ENCODE measurements around the gene SMPD3.
A peak's percentile ranks its signal among the peaks of the same experiment; 100 is the strongest.

SMPD3 gene

DNA sequence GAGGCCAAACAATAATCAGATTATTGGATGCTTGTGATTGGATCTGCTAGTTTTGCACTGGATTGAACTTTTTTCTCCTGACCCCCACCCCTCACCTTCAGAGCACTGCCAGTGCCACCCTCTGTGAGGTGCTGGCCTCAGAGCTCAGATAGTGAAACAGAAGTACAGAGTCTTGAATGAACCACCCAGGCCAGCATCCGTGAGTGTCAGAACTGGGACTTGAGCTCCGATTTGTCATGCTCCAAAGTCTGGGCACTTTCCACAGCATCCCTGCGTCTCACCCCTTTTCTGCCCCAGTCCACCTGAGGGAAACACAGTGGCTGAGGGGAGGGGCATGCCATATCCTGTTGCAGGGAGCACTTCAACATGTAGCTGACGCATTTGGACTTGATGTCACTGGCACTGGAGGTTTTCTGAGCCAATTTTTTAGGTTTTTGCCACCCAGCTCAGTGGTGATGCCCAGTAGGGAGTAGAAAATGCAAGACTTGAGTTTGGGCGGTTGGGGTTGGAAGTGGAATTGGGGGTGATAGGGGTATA, 47.3 kb downstream of the SMPD3 start:
- TF ChIP-seq CTCF (IDR thresholded peaks at IDR 0.05; ENCODE audit: low read depth, low read length, missing control alignments) = no peak
- Histone ChIP-seq H3K27ac (no peak overlapping the region), H3K36me3 (replicated peaks) (no peaks in the 10 kb centered on the region), H3K27me3 (replicated peaks) (no peaks in the 10 kb centered on the region), H3K4me3 (ENCODE audit: low read depth, low read length) (no peak overlapping the region)
- DNase-seq = no peak
- in situ Hi-C loops (cut with HindIII; ENCODE audit: low pct_ligation_motif_present, low sequenced_read_pairs) = no loop called here

DNA sequence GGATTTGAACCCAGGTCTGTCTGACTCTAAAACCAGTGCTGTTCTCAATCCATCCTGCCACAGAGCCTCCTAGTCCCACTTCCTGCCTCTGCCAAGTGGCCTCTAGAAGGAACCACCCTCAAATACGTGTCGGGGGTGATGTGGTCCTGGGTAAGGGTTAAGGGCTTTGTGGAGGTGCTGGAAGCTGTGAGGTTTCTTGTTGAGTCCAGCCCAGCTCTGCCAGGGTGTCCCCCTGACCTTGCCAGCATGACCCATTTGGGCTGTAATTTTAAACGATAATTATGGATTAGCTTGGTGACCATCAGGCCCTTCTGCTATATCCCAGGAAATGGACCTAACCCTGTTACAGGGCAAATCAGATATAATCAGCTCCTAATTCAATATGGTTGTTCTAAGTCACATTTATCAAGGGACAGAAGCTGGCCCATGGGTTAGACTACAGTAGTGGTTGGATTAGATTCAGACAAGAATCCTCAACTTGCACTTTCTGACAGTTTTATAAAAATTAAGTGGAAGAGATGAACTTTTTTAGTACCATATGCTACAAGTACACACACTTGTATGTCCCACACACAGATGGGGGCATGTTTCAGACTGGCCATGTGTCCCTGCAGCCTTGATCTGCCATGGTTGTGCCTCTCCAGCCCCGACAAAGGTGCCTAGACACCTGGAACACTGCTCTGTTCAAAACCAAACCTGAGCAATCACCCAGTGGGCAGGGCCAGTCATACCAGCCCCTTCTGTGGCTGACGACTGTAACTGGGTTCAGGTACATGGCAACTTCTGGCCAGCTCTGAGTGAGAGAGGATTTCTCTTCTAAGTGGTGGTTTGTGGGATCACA, 48.0 kb downstream of the SMPD3 start:
- no peaks in the 10 kb centered on the region for H3K36me3 ChIP-seq (replicated peaks)
- in situ Hi-C loops (cut with HindIII; ENCODE audit: low pct_ligation_motif_present, low sequenced_read_pairs) = no loop called here
- no peak overlapping the region for H3K27ac ChIP-seq
- H3K27me3 ChIP-seq (replicated peaks) = no peaks in the 10 kb centered on the region
- TF ChIP-seq CTCF (IDR thresholded peaks at IDR 0.05; ENCODE audit: low read depth, low read length, missing control alignments) = no peak
- no peak overlapping the region for H3K4me3 ChIP-seq (ENCODE audit: low read depth, low read length)
- no peak for DNase-seq

GRCh38 chr16:68399456-68399855, 48.9 kb downstream of the SMPD3 start:
- H3K4me3 ChIP-seq (ENCODE audit: low read depth, low read length) = no peak overlapping the region
- DNase-seq = no peak

GRCh38 chr16:68397710-68398201, 50.6 kb downstream of the SMPD3 start:
- no peak for TF ChIP-seq CTCF (IDR thresholded peaks at IDR 0.05; ENCODE audit: low read depth, low read length, missing control alignments)
- H3K27me3 ChIP-seq (replicated peaks) = no peaks in the 10 kb centered on the region
- no peak overlapping the region for H3K4me3 ChIP-seq (ENCODE audit: low read depth, low read length)
- H3K36me3 ChIP-seq (replicated peaks) = no peaks in the 10 kb centered on the region
- in situ Hi-C loops (cut with HindIII; ENCODE audit: low pct_ligation_motif_present, low sequenced_read_pairs) = no loop called here
- no peak overlapping the region for H3K27ac ChIP-seq
- no peak for DNase-seq

More at GRCh38 chr16:68399456-68399855, 48.9 kb downstream of the SMPD3 start:
- Histone ChIP-seq H3K27ac (no peak overlapping the region), H3K36me3 (replicated peaks) (no peaks in the 10 kb centered on the region), H3K27me3 (replicated peaks) (no peaks in the 10 kb centered on the region)
- no peak for TF ChIP-seq CTCF (IDR thresholded peaks at IDR 0.05; ENCODE audit: low read depth, low read length, missing control alignments)
- in situ Hi-C loops (cut with HindIII; ENCODE audit: low pct_ligation_motif_present, low sequenced_read_pairs) = no loop called here

DNA sequence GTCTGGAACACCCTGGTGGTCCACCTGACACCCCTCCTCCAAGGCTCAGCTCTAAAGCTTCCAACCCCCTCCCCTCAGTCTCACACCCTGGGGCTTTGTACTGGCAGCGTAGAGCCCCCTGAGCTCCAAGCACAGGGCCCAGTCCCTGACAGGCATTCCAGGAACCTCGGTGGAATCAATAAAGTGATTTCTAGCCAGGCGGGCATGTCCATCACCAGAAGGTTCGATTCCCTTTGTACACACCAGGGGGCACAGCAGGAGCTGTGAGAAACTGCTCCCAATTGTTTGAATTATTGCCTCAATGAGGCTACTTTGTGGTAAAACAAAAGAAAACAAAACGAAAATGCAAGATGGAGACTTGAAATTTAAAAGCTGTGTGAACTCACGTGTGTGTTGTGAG, 51.8 kb downstream of the SMPD3 start:
- Histone ChIP-seq H3K27ac (no peak overlapping the region), H3K4me3 (ENCODE audit: low read depth, low read length) (no peak overlapping the region), H3K27me3 (replicated peaks) (no peaks in the 10 kb centered on the region), H3K36me3 (replicated peaks) (no peaks in the 10 kb centered on the region)
- in situ Hi-C loops (cut with HindIII; ENCODE audit: low pct_ligation_motif_present, low sequenced_read_pairs) = no loop called here
- peak; percentile 87 for TF ChIP-seq CTCF (IDR thresholded peaks at IDR 0.05; ENCODE audit: low read depth, low read length, missing control alignments)
- peak; percentile 50 for DNase-seq

All from brain microvascular endothelial cell (primary cell).